HG02610 (cell line): ENCODE measurements around the gene RPH3AL.
"Not testable (repeated sequence)": the region's sequence is repeated elsewhere in the genome, so short reads cannot be mapped to it uniquely, and the experiment has no call there.

ENCODE experiments used
- ATAC-seq: cut with Tn5 transposase; IDR thresholded peaks from one replicate; pipeline ENCODE4 v1.9.1; 2021; ENCODE audit warnings: mild to moderate bottlenecking, moderate library complexity; ENCODE audit not compliant: unreplicated experiment

Gene RPH3AL

GRCh38 chr17:206941-207560 lies 145.6 kb downstream of the RPH3AL start:
- no peak for ATAC-seq

- not testable (repeated sequence) for ATAC-seq
These were observed 146.1 kb downstream of the RPH3AL start for GRCh38 chr17:206484-206883.

DNA sequence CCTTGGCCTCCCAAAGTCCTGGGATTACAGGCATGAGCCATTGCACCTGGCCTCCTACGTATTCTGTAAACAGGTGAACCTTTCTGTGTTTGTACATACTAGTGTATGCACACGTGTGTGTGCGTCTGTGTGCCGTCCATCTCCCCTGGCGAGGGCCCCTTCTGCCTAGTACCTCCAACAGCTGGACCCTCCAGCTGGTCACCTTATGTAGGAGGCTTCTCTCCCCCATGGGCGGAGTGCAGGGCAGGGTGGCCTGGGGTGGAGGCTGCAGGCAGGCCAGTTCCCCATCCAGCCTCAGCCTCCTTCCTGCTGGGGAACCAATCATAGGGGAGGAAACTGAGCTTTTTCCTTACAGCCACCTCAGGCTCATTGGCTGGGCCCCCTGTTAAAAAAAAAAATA lies 146.8 kb downstream of the RPH3AL start:
- no peak for ATAC-seq

GRCh38 chr17:205148-205669 lies 147.4 kb downstream of the RPH3AL start:
- ATAC-seq: no peak

GRCh38 chr17:204427-205147 lies 148.0 kb downstream of the RPH3AL start:
- ATAC-seq: no peak

DNA sequence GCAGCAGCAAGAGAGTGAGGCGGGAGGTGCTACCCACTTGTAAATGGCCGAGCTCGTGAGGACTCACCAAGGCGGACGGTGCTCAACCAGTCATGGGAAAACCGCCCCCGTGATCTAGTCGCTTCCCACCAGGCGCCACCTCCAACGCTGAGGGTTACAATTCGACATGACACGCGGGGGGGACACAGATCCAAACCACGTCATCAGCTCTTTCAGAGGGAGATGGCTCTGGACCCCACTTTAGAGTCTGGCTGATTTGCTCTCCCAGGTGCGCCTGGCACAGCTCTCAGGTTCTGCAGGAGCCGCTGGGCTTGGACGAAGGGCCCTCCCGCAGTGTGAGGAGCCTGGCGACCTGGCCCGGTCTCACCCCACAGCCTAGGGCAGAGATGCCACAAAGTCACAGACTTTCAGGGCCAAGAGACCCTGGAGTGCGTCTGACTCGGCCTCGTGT lies 150.1 kb downstream of the RPH3AL start:
- ATAC-seq: no peak

DNA sequence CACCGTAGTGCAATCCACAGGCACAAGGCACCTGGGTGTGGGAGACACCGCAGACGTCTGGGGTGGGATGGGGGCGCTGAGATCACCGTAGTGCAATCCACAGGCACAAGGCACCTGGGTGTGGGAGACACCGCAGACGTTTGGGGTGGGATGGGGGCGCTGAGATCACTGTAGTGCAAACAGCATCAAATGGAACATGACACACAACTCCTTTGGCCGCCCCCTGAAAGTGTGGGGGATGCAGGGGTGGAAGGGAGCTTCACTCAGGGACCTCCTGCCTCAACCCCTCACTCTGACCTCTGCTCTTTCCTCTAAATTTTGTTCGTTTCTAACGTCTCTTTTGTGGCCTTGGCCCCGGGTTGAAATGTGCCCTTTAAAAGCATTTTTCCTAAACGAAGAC lies 150.9 kb downstream of the RPH3AL start:
- not testable (repeated sequence) for ATAC-seq

GRCh38 chr17:201257-201656 lies 151.3 kb downstream of the RPH3AL start:
- not testable (repeated sequence) for ATAC-seq

DNA sequence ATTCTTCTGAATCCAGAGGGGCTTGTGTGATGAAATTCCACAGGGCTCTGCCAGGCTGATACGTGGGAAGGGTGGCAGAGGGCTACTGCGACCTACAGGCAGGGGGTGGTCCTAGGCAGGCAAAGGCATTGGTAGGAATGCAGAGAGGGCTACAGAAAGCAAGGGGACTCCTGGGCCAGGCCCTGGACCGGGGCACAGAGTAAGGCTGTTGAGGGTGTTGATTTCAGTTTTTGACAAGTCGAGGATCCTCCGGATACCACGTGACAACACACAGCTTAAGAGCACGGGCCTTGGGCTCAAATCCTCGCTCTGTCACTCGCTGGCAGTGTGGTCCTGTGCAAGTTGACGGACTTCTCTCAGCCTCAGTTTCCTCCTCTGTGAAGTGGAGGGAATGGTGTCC lies 152.0 kb downstream of the RPH3AL start:
- ATAC-seq: no peak

DNA sequence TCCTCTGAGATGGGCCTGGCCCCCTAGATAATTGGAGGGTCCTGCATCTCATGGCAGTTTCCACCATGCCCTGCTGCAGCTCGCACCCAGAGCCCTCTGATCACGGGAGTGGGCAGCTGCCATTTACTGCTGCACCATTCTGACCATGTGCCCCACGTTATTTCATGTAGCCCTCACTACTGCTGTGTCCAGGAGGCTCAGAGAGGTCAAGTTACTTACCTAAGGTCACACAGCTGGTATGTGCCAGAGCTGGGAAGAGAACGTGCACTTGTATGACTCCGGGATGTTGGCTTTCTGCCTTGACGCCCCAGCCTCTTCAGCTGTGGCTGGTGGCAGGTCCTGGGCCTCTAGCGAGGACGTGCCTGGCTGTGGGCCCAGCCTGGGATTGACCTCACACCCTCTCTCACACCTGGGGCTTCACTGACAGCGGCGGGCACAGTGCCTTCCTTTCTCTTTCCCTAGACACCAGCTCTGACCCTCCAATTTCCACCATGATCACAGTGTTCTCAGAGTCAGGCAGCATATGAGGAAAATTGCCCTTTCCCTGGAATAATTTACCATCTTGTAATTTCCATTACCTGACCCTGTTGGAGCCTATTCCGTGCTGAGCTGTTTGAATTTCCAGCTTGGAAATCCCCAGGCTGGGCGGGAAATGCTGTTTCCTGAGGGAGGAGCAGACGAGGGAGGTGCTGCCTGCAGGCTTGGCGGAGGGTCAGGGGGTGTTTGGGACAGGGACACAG lies 152.6 kb downstream of the RPH3AL start:
- no peak for ATAC-seq

- ATAC-seq: no peak
These were observed 153.4 kb downstream of the RPH3AL start for GRCh38 chr17:199191-199604.

DNA sequence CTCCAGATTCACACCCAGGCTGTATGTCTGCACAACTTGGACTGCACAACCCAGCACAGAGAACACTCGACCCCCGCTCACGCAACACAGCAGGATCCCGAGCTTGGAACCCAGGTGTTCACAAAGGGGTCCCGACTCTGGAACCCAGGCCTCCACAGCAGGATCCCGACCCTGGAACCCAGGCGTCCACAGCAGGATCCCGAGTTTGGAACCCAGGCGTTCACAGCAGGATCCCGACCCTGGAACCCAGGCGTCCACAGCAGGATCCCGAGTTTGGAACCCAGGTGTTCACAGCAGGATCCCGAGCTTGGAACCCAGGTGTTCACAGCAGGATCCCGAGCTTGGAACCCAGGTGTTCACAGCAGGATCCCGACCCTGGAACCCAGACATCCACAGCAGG lies 154.4 kb downstream of the RPH3AL start:
- ATAC-seq: not testable (repeated sequence)

DNA sequence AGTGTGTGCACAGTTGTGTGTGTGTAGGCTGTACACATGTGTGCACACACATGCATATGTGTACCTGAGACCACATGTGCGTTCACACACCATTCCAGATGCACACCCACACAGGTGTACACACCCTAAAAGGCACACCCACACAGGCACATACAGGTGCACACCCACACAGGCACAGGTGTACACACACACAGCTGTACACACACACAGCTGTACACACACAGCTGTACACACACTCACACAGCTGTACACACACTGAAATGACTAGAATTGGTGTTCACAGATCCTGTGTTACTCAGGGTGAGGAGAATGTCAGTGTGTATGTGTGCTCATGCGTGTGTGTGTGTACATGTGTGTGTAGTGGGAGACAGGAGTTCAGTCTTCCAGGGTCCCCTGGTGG lies 155.3 kb downstream of the RPH3AL start:
- no peak for ATAC-seq

DNA sequence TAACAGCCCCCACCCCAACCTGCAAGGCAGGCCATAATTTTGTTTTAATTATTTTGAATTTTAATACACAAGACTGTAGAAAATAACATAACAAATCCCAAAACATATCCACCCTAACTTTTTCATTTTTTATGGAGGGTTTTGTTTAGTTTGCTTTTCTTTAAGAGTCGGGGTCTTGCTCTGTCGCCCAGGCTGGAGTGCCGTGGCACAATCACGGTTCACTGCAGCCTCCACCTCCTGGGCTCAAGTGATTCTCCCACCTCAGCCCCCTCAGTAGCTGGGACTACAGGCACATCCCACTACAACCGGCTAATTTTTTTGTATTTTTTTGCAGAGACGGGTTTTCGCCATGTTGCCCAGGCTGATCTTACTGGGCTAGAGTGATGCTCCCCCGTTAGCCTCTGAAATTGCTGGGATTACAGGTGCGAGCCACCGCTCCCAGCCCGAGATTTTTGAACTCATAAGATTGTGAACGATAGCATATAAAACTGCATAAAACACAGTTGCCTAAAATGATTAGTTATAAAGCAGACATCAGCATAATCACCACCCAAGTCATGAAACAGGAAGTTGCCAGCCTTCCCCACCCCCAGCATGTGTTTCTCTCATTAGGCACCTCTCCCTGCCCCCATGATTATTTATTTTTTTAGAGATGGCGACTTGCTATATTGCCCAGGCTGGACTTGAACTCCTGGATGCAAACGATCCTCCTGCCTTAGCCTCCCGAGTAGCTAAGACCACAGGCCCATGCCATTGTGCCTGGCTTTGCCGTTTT lies 157.6 kb downstream of the RPH3AL start:
- no peak for ATAC-seq

GRCh38 chr17:193841-194806 lies 158.5 kb downstream of the RPH3AL start:
- no peak for ATAC-seq

- no peak for ATAC-seq
These were observed 159.2 kb downstream of the RPH3AL start for GRCh38 chr17:193426-193810.

DNA sequence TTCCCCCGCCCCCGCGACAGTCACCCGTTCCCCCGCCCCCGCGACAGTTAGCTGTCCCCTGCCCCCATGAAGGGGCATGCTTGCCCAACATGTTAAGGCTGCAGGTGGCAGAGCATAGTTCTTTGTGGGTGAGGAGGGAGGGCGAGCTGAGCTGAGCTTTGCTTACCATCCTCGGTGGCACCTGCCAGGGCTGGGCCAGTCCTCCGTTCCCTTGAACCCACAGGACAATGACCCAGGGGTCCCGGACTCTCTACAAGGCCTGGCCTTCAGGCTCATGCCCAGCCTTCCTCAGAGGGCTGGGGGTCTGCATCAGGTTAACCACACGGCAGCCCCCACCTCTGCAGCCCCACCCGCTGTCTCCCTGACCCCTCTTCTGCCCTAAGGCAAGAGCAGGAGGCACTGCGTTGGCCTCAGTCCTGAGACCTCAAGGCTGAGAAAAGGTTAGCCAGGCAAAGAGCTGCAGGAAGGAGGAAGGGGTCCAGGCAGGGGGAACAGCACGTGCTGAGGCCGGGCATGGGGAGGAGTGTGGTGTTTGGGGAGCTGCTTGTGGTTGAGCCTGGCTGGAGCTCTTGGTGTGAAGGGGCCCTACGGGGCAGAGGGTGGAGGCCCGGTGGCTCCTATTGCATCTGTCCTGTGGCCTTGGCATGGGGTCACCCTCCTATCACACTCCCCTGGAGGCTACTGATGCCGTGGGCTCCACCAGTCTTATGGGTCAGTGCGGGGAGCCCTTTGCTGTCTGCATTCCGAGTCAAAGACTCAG lies 159.8 kb downstream of the RPH3AL start:
- ATAC-seq: no peak

DNA sequence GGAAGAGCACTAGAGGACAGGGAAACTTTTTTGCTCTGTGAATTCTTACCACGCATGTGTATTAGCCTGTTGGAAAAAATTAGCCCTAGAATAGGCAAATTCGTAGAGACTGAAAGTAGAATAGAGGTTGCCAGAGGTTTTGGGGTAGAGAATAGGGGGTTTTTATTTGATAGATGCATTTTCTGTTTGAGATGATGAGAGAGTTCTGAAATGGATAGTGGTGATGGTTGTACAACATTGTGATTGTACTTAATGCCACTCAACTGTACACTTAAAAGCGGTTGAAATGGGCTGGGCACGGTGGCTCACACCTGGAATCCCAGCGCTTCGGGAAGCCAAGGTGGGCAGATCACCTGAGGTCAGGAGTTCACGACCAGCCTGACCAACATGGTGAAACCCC lies 163.2 kb downstream of the RPH3AL start:
- ATAC-seq: no peak

GRCh38 chr17:187130-187529 lies 165.5 kb downstream of the RPH3AL start:
- no peak for ATAC-seq
